WERI-Rb-1 (cell line): ENCODE measurements around the gene EFCAB8.

ENCODE experiments used
- DNase-seq: peaks from one replicate; pipeline ENCODE4 v3.0.0-alpha.2; 2020
- H3K27ac ChIP-seq: fragments of 250-450 bp; sonication (Bioruptor Pico); 2 replicates; pipeline ENCODE4 v1.5.1; 2020; ENCODE audit warnings: mild to moderate bottlenecking, moderate library complexity
- H3K27me3 ChIP-seq: fragments of 250-450 bp; sonication (Bioruptor Pico); 2 replicates; pipeline ENCODE4 v1.5.1; 2021; ENCODE audit warnings: mild to moderate bottlenecking, low read depth, moderate library complexity; ENCODE audit not compliant: insufficient read depth, severe bottlenecking
- H3K36me3 ChIP-seq: fragments of 250-450 bp; sonication (Bioruptor Pico); 2 replicates; pipeline ENCODE4 v1.5.1; 2020; ENCODE audit warnings: mild to moderate bottlenecking, moderate library complexity
- H3K4me3 ChIP-seq: 2 replicates; pipeline ENCODE4 v1.5.1; 2011; ENCODE audit warnings: low read depth, mild to moderate bottlenecking, control low read depth, low read length
- H3K9me3 ChIP-seq: fragments of 250-450 bp; sonication (Bioruptor Pico); 2 replicates; pipeline ENCODE4 v1.5.1; 2021; ENCODE audit warnings: mild to moderate bottlenecking, moderate library complexity; ENCODE audit not compliant: severe bottlenecking
- CTCF ChIP-seq: IDR thresholded peaks from 2 replicates; pipeline ENCODE4 v1.5.1; 2011; ENCODE audit warnings: low read depth, mild to moderate bottlenecking, control low read depth, inconsistent platforms, low read length

The EFCAB8 gene

DNA sequence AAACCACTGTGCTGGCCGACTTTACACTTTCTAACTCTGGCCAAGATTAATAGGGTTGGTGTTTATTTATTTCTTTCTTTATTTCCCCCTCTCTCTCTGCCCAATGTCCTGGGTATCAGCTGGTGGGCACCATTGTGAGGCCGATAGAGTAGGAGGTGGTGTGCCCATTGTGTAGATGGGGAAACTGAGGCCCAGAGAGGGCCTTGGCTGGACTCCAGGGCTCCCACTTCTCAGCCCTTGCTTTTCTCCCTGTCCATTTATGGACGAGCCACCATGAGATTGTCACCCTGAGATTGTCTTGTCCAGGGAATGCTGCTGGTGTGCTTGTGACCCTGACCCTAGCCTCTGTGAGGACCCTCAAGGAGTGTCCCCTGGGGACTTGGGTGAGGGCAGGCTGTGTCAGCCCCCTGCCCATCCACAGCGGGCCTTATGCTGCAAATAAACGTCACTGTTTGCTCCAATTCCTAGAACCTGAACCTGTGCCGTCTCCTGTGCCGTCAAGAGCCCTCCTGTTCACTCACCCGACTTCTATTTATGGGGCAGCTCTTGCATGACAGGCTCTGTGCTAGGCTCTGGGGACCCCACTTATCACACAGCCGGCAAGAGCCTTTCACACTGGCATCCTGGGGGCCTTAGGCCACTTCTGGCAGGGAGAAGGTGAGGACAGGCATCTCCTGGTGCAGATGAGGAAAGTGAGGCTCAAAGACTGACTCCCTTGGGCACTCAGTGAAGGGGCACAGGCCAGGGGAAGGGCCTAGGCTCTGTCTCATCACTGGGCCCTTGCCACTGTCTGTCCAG lies 120.7 kb downstream of the EFCAB8 start:
- Histone ChIP-seq H3K27me3 (no peaks in the 10 kb centered on the region), H3K36me3 (no peaks in the 10 kb centered on the region), H3K9me3 (peaks cover 22% of the 10 kb centered on the region), H3K27ac (peak overlapping the region; percentile 100), H3K4me3 (no peak overlapping the region)
- no peak for TF ChIP-seq CTCF
- DNase-seq, result no peak

DNA sequence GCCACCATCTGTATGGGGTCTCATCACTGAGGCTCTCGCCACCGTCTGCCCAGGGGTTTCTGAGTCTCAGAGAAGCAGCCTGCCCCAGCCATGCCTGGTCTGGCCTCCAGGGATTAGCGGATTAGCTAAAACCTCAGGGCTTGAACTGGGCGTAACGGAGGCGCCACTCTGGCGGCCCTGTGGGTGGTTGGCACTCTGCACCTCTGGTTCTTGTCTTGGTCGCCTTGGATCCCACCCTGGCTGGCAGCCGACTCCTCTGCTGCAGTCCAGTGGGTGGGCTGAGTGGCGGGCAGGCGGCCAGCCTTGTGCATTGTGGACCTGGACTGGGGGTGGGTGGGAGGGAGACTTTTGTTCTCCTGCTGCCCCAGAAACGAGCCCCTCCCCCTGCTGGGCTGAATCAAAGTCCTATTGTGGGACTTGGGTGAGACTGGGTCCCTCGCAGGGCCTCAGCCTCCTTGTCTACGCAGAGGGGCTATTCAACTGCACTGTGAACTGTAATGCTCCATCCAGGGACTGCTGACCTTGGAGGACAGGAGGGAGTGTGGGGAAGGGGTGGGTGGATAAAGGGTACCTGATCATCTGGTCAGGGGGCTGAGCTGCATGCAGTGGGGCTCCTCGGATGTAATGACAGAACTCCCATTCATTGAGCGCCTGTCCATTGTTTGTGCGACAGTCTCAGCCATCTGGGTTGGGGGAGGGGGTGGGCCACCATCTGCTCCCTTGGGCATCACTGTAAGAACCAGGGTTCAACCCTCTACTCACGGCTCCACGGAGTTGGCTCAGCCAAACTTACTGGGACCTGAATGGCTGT lies 121.6 kb downstream of the EFCAB8 start:
- DNase-seq, result peak; percentile 95

DNA sequence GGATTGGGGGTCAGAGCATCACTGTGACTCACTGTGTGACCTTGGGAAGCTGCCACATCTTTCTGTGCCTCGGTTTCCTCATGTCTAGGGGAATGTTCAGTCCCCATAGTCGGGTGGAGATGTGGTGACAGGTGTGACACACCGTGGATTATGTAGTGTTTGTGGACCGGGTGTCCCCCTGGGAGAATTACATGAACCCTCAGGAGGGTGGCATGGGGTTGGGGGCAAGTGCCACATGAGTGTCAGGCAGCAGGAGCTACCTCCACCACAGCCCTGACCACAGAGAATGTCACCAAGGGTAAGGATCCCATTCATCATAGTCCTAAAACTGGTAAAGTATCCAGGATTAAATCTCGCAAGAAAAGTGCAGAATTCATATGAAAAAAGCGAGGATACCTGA lies 122.3 kb downstream of the EFCAB8 start:
- H3K4me3 ChIP-seq, result no peak overlapping the region
- H3K27me3 ChIP-seq, result no peaks in the 10 kb centered on the region
- H3K36me3 ChIP-seq, result no peaks in the 10 kb centered on the region
- H3K27ac ChIP-seq, result peak overlapping the region; percentile 100
- TF ChIP-seq CTCF, result no peak
- H3K9me3 ChIP-seq, result peaks cover 22% of the 10 kb centered on the region
- DNase-seq, result no peak

More for the DNA sequence above, 121.6 kb downstream of the EFCAB8 start:
- H3K27ac ChIP-seq, result peak overlapping the region; percentile 100
- no peaks in the 10 kb centered on the region for H3K36me3 ChIP-seq
- no peaks in the 10 kb centered on the region for H3K27me3 ChIP-seq
- H3K9me3 ChIP-seq, result peaks cover 22% of the 10 kb centered on the region
- peak overlapping the region; percentile 32 for H3K4me3 ChIP-seq
- TF ChIP-seq CTCF, result no peak

- Histone ChIP-seq H3K27ac (peak overlapping the region; percentile 41; the same call in 1 of the 2 replicates), H3K36me3 (no peaks in the 10 kb centered on the region), H3K27me3 (no peaks in the 10 kb centered on the region), H3K4me3 (no peak overlapping the region), H3K9me3 (peaks cover 10% of the 10 kb centered on the region)
- DNase-seq, result peak; percentile 30
- no peak for TF ChIP-seq CTCF
Measured at GRCh38 chr20:32982617-32983458, 124.1 kb downstream of the EFCAB8 start.

GRCh38 chr20:32983459-32984112 lies 124.9 kb downstream of the EFCAB8 start:
- Histone ChIP-seq H3K9me3 (peaks cover 10% of the 10 kb centered on the region), H3K36me3 (no peaks in the 10 kb centered on the region), H3K27me3 (no peaks in the 10 kb centered on the region), H3K27ac (no peak overlapping the region), H3K4me3 (no peak overlapping the region)
- DNase-seq, result no peak
- TF ChIP-seq CTCF, result no peak
